HCT116 (cell line): ENCODE measurements around the gene CCDC154. TPM values are rescaled to one million over a fixed set of nuclear protein-coding genes. Genes with fewer than 3 reads are reported as not detected.

Experiments used
- ATAC-seq: fragments of 200-7000 bp; cut with Tn5 transposase; 2 replicates; pipeline ENCODE4 v1.9.1; 2020; ENCODE audit warnings: mild to moderate bottlenecking, moderate library complexity
- BruUV-seq: library from RNA; stranded (reverse); fragments of 400-500 nt; replicated peaks from 2 replicates; lab custom pipeline; 2021; lab: Mats Ljungman, UMichigan
- CTCF ChIA-PET: fragments of 300-600 bp; sonication (Branson Sonifier 250); formaldehyde crosslinking; loops from one replicate; lab custom pipeline; 2021; ENCODE audit warnings: antibody characterized with exemption; lab: Charles Lee
- POLR2A ChIA-PET: fragments of 300-600, 350-600 bp; sonication (Branson Sonifier 250); formaldehyde crosslinking; loops from one replicate; lab custom pipeline; 2021; ENCODE audit warnings: antibody characterized with exemption; lab: Charles Lee
- RAD21 ChIA-PET, 2 experiments: fragments of 300-600 bp; sonication (Branson Sonifier 250); formaldehyde crosslinking; loops; one replicate each; lab custom pipeline; 2023; ENCODE audit warnings: low total read pairs in 2 of 2; ENCODE audit not compliant: uncharacterized antibody in 2 of 2, unreplicated experiment in 2 of 2, low non-redundant PET in 1 of 2; lab: Charles Lee
- DNase-seq: peaks from one replicate; pipeline ENCODE4 v3.0.0-alpha.2; 2010; ENCODE audit warnings: low read depth, low spot score
- H2AFZ ChIP-seq: fragments of 200-600 bp; shearing (Covaris generic), sonication (generic); 2 replicates; pipeline ENCODE4 v1.6.1; 2017; ENCODE audit warnings: low read depth, mixed run types, mixed read lengths, antibody characterized with exemption, low read length; ENCODE audit not compliant: poor library complexity, severe bottlenecking
- H3K27ac ChIP-seq: 2 replicates; pipeline ENCODE4 v1.5.1; 2012; ENCODE audit warnings: low read depth, low read length
- H3K27me3 ChIP-seq: fragments of 200-600 bp; sonication (generic); 2 replicates; pipeline ENCODE4 v1.6.1; 2016; ENCODE audit warnings: mixed run types, low read length, mixed read lengths; ENCODE audit not compliant: insufficient read depth
- H3K36me3 ChIP-seq, 2 experiments: fragments of 200-500 bp in 1 of 2; fragments of 200-600 bp in 1 of 2; sonication (Bioruptor generic) in 1 of 2; sonication (generic) in 1 of 2; 2 replicates each; pipeline versions ENCODE4 v1.5.1 to v1.6.1; 2014 to 2016; ENCODE audit warnings: low read length in 2 of 2, inconsistent platforms in 1 of 2, mixed read lengths in 1 of 2, mixed run types in 1 of 2; ENCODE audit not compliant: insufficient read depth in 2 of 2, control insufficient read depth in 1 of 2
- H3K4me1 ChIP-seq, 2 experiments: fragments of 200-600 bp in 1 of 2; sonication (generic) in 1 of 2; 2 replicates each; pipeline versions ENCODE4 v1.5.1 to v1.6.1; 2012 to 2017; ENCODE audit warnings: low read length in 2 of 2, inconsistent platforms in 1 of 2, mild to moderate bottlenecking in 1 of 2, mixed read lengths in 1 of 2, mixed run types in 1 of 2, moderate library complexity in 1 of 2; ENCODE audit not compliant: insufficient read depth in 2 of 2, control insufficient read depth in 1 of 2
- H3K4me2 ChIP-seq: fragments of 200-600 bp; sonication (generic); 2 replicates; pipeline ENCODE4 v1.6.1; 2017; ENCODE audit warnings: mixed run types, low read length, mixed read lengths
- H3K4me3 ChIP-seq, 2 experiments: fragments of 200-600 bp in 1 of 2; sonication (generic) in 1 of 2; replicated peaks in 1 of 2; 2 replicates each; pipeline ENCODE4 v1.5.1; 2011 to 2016; ENCODE audit warnings: low read length in 2 of 2, control low read depth in 1 of 2, low read depth in 1 of 2, mild to moderate bottlenecking in 1 of 2, mixed read lengths in 1 of 2, mixed run types in 1 of 2
- H3K79me2 ChIP-seq: fragments of 200-600 bp; sonication (generic); 2 replicates; pipeline ENCODE4 v1.6.1; 2017; ENCODE audit warnings: mild to moderate bottlenecking, mixed run types, low read length, moderate library complexity, mixed read lengths; ENCODE audit not compliant: insufficient read depth
- H3K9ac ChIP-seq: fragments of 200-600 bp; sonication (generic); 2 replicates; pipeline ENCODE4 v1.6.1; 2016; ENCODE audit warnings: low read length, mixed read lengths
- H3K9me2 ChIP-seq: fragments of 200-600 bp; sonication (generic), shearing (Covaris generic); 2 replicates; pipeline ENCODE4 v1.6.1; 2017; ENCODE audit warnings: mixed run types, mild to moderate bottlenecking, moderate library complexity; ENCODE audit not compliant: insufficient read depth
- H3K9me3 ChIP-seq, 2 experiments: fragments of 200-500 bp in 1 of 2; fragments of 200-600 bp in 1 of 2; sonication (Bioruptor generic) in 1 of 2; sonication (generic) in 1 of 2; 2 replicates each; pipeline ENCODE4 v1.6.1; 2014 to 2017; ENCODE audit warnings: low read length in 2 of 2, mixed read lengths in 2 of 2, inconsistent platforms in 1 of 2, low read depth in 1 of 2, mild to moderate bottlenecking in 1 of 2, mixed run types in 1 of 2, moderate library complexity in 1 of 2; ENCODE audit not compliant: control insufficient read depth in 1 of 2, insufficient read depth in 1 of 2
- H4K20me1 ChIP-seq: fragments of 200-600 bp; sonication (generic), shearing (Covaris generic); 2 replicates; pipeline ENCODE4 v1.6.1; 2017; ENCODE audit warnings: mixed run types, mild to moderate bottlenecking, moderate library complexity; ENCODE audit not compliant: insufficient read depth
- ATF3 ChIP-seq: IDR thresholded peaks from 2 replicates; pipeline ENCODE4 v1.6.1; 2012
- CTCF ChIP-seq, 3 experiments: fragments of 200-600 bp in 1 of 3; sonication (generic) in 1 of 3; IDR thresholded peaks in 2 of 3; conservative IDR thresholded peaks in 1 of 3; 2 replicates each; pipeline ENCODE4 v1.5.1; 2012 to 2017; ENCODE audit warnings: low read depth in 2 of 3, low read length in 2 of 3, antibody characterized with exemption in 1 of 3, borderline replicate concordance in 1 of 3, control low read depth in 1 of 3, mild to moderate bottlenecking in 1 of 3, mixed read lengths in 1 of 3, mixed run types in 1 of 3, moderate library complexity in 1 of 3; ENCODE audit not compliant: insufficient read depth in 1 of 3
- EGR1 ChIP-seq: IDR thresholded peaks from 2 replicates; pipeline ENCODE4 v1.6.1; 2012; ENCODE audit warnings: low read depth
- ELF1 ChIP-seq: IDR thresholded peaks from 2 replicates; pipeline ENCODE4 v1.6.1; 2012; ENCODE audit warnings: low read depth, borderline replicate concordance
- EZH2phosphoT487 ChIP-seq: fragments of 200-600 bp; IDR thresholded peaks from 2 replicates; pipeline ENCODE4 v1.6.1; 2018; ENCODE audit warnings: antibody characterized with exemption, borderline replicate concordance
- FOSL1 ChIP-seq: IDR thresholded peaks from 2 replicates; pipeline ENCODE4 v1.6.1; 2012; ENCODE audit warnings: low read depth
- JUND ChIP-seq: IDR thresholded peaks from 2 replicates; pipeline ENCODE4 v1.6.1; 2012
- POLR2A ChIP-seq: IDR thresholded peaks from 2 replicates; pipeline ENCODE4 v1.7.0; 2011; ENCODE audit warnings: borderline replicate concordance; ENCODE audit not compliant: insufficient read depth, insufficient read length; ENCODE audit errors: extremely low read depth
- POLR2AphosphoS5 ChIP-seq: IDR thresholded peaks from 2 replicates; pipeline ENCODE4 v1.6.1; 2011; ENCODE audit warnings: mild to moderate bottlenecking, low read depth, low read length, moderate library complexity
- RAD21 ChIP-seq: IDR thresholded peaks from 2 replicates; pipeline ENCODE4 v1.6.1; 2012; ENCODE audit warnings: low read depth, mild to moderate bottlenecking
- SP1 ChIP-seq: IDR thresholded peaks from 2 replicates; pipeline ENCODE4 v1.6.1; 2012; ENCODE audit warnings: low read depth
- SRF ChIP-seq: IDR thresholded peaks from 2 replicates; pipeline ENCODE4 v1.6.1; 2012; ENCODE audit warnings: low read depth
- YY1 ChIP-seq: IDR thresholded peaks from 2 replicates; pipeline ENCODE4 v1.6.1; 2011; ENCODE audit warnings: low read length, low read depth, moderate library complexity, mild to moderate bottlenecking; ENCODE audit not compliant: insufficient replicate concordance; ENCODE audit errors: extremely low read depth
- ZFX ChIP-seq: fragments of 450-650 bp; IDR thresholded peaks from 2 replicates; pipeline ENCODE4 v1.6.1; 2017
- ZNF274 ChIP-seq: fragments of 200-500 bp; sonication (Bioruptor generic); IDR thresholded peaks from 2 replicates; pipeline ENCODE4 v1.6.1; 2014; ENCODE audit warnings: mild to moderate bottlenecking, low read depth, low read length, inconsistent platforms
- intact Hi-C: fragments of 100-400 bp; cut with micrococcal nuclease; formaldehyde crosslinking; loops from 2 replicates; pipeline ENCODE4 v1.10.0; 2022
- total RNA-seq: library from RNA; stranded (reverse); gene quantifications from one replicate; pipeline ENCODE4 v1.2.1, GENCODE V29; 2021; ENCODE audit not compliant: unreplicated experiment
- TF ChIP-seq, protein P1 (sequence below): IDR thresholded peaks from 2 replicates; pipeline ENCODE4 v1.6.1; 2012; ENCODE audit warnings: low read depth
- TF ChIP-seq, protein P2 (sequence below): IDR thresholded peaks from 2 replicates; pipeline ENCODE4 v1.6.1; 2011; ENCODE audit warnings: mild to moderate bottlenecking, low read length, moderate library complexity; ENCODE audit not compliant: insufficient replicate concordance; ENCODE audit errors: extremely low read depth

CCDC154 gene
- total RNA-seq, 1 experiment from 2014 or later: 1.7 TPM

DNA sequence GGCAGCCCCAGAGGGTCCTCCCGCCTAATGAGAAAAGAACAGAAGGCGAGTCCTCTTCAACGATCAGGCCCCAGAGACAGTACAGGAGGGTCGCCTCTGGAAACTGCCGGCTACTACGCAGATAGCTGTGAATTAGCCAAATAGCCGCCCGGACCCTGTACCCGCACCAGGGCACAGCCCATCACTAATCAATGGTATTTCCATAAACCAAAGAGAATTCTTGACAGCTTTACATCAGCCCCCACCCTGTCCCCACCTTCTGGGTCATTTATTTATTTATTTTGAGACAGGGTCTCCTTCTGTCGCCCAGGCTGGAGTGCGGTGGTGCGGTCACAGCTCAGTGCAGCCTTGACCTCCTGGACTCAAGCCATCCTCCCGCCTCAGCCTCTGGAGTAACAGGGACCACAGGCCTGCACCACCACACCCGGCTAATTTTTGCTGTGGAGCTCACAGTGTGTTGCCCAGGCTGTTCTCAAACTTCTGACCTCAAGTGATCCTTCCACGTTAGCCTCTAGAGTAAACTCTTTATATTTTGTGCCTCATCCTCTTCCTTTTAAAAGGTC, 31.3 kb upstream of the CCDC154 start:
- Histone ChIP-seq H3K36me3 (no peaks in the 10 kb centered on the region), H3K4me3 (peak overlapping the region; percentile 76 to 78), H3K9ac (peak overlapping the region; percentile 80), H3K27me3 (no peaks in the 10 kb centered on the region), H3K9me2 (no peaks in the 10 kb centered on the region), H3K27ac (peak overlapping the region; percentile 95), H3K4me2 (peak overlapping the region; percentile 97), H3K4me1 (peaks cover 15 to 30% of the 10 kb centered on the region in 2 experiments; a peak in 3 of 4 replicates), H4K20me1 (no peaks in the 10 kb centered on the region), H3K79me2 (peaks cover 34% of the 10 kb centered on the region), H3K9me3 (no peaks in the 10 kb centered on the region), H2AFZ (no peak overlapping the region)
- DNase-seq (no peak), ATAC-seq (no peak; the same call in 1 of the 2 replicates)
- TSS peak; percentile 76 for BruUV-seq
- CTCF ChIA-PET: no interaction called here
- POLR2A ChIA-PET: no interaction called here
- intact Hi-C loops: no loop called here
- no peak for TF ChIP-seq SP1
- TF ChIP-seq FOSL1: no peak
- TF ChIP-seq ELF1: no peak
- no peak for TF ChIP-seq ATF3
- no peak for TF ChIP-seq RAD21
- TF ChIP-seq EGR1: no peak
- no peak for TF ChIP-seq ZNF274
- no peak for TF ChIP-seq ZFX
- TF ChIP-seq JUND: no peak
- TF ChIP-seq, protein P1, sequence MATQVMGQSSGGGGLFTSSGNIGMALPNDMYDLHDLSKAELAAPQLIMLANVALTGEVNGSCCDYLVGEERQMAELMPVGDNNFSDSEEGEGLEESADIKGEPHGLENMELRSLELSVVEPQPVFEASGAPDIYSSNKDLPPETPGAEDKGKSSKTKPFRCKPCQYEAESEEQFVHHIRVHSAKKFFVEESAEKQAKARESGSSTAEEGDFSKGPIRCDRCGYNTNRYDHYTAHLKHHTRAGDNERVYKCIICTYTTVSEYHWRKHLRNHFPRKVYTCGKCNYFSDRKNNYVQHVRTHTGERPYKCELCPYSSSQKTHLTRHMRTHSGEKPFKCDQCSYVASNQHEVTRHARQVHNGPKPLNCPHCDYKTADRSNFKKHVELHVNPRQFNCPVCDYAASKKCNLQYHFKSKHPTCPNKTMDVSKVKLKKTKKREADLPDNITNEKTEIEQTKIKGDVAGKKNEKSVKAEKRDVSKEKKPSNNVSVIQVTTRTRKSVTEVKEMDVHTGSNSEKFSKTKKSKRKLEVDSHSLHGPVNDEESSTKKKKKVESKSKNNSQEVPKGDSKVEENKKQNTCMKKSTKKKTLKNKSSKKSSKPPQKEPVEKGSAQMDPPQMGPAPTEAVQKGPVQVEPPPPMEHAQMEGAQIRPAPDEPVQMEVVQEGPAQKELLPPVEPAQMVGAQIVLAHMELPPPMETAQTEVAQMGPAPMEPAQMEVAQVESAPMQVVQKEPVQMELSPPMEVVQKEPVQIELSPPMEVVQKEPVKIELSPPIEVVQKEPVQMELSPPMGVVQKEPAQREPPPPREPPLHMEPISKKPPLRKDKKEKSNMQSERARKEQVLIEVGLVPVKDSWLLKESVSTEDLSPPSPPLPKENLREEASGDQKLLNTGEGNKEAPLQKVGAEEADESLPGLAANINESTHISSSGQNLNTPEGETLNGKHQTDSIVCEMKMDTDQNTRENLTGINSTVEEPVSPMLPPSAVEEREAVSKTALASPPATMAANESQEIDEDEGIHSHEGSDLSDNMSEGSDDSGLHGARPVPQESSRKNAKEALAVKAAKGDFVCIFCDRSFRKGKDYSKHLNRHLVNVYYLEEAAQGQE: no peak
- TF ChIP-seq CTCF (IDR thresholded peaks at IDR 0.05 in 2 of 3, conservative IDR thresholded peaks at IDR 0.05 in 1 of 3; ENCODE audit: borderline replicate concordance in 1 of 3, insufficient read depth in 1 of 3, low read depth in 2 of 3, low read length in 2 of 3): no peak
- TF ChIP-seq POLR2A: no peak
- no peak for TF ChIP-seq POLR2AphosphoS5
- TF ChIP-seq, protein P2, sequence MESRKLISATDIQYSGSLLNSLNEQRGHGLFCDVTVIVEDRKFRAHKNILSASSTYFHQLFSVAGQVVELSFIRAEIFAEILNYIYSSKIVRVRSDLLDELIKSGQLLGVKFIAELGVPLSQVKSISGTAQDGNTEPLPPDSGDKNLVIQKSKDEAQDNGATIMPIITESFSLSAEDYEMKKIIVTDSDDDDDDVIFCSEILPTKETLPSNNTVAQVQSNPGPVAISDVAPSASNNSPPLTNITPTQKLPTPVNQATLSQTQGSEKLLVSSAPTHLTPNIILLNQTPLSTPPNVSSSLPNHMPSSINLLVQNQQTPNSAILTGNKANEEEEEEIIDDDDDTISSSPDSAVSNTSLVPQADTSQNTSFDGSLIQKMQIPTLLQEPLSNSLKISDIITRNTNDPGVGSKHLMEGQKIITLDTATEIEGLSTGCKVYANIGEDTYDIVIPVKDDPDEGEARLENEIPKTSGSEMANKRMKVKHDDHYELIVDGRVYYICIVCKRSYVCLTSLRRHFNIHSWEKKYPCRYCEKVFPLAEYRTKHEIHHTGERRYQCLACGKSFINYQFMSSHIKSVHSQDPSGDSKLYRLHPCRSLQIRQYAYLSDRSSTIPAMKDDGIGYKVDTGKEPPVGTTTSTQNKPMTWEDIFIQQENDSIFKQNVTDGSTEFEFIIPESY: no peak
- no peak for TF ChIP-seq SRF
- TF ChIP-seq EZH2phosphoT487: no peak
- no peak for TF ChIP-seq YY1
- RAD21 ChIA-PET: no interaction called here
